NT2/D1 (cell line): ENCODE measurements around the gene DCBLD2.

Source experiments
- DNase-seq: peaks from one replicate; pipeline ENCODE4 v3.0.0-alpha.2; 2011; ENCODE audit warnings: low read depth, low spot score
- H3K27me3 ChIP-seq: 2 replicates; pipeline ENCODE4 v1.6.0; 2011; ENCODE audit warnings: mild to moderate bottlenecking; ENCODE audit not compliant: insufficient read length, insufficient read depth
- H3K36me3 ChIP-seq: 2 replicates; pipeline ENCODE4 v1.6.1; 2011; ENCODE audit warnings: mild to moderate bottlenecking, low read length, mixed read lengths; ENCODE audit not compliant: insufficient read depth, insufficient read length
- H3K4me1 ChIP-seq: 2 replicates; pipeline ENCODE4 v1.5.1; 2011; ENCODE audit not compliant: insufficient read depth, insufficient read length
- H3K4me3 ChIP-seq: 2 replicates; pipeline ENCODE4 v1.5.1; 2011; ENCODE audit warnings: low read depth; ENCODE audit not compliant: insufficient read length
- H3K9ac ChIP-seq: 2 replicates; pipeline ENCODE4 v1.6.0; 2011; ENCODE audit warnings: low read depth; ENCODE audit not compliant: insufficient read length
- H3K9me3 ChIP-seq: 2 replicates; pipeline ENCODE4 v1.5.1; 2011; ENCODE audit warnings: mild to moderate bottlenecking, low read length; ENCODE audit not compliant: insufficient read depth
- SUZ12 ChIP-seq: IDR thresholded peaks from 2 replicates; pipeline ENCODE4 v1.6.1; 2011; ENCODE audit not compliant: insufficient read length, insufficient read depth; ENCODE audit errors: extremely low read depth
- YY1 ChIP-seq: IDR thresholded peaks from 2 replicates; pipeline ENCODE4 v1.6.1; 2011; ENCODE audit not compliant: insufficient read length, insufficient read depth
- ZNF274 ChIP-seq: IDR thresholded peaks from 2 replicates; pipeline ENCODE4 v1.6.1; 2011; ENCODE audit warnings: mild to moderate bottlenecking, low read depth, low read length

DCBLD2 gene

GRCh38 chr3:98775459-98776139 is 125.9 kb downstream of the DCBLD2 start:
- H3K9ac ChIP-seq = no peak overlapping the region

GRCh38 chr3:98772022-98772421 is 129.5 kb downstream of the DCBLD2 start:
- Histone ChIP-seq H3K9ac (no peak overlapping the region), H3K9me3 (no peaks in the 10 kb centered on the region), H3K36me3 (peaks cover 3% of the 10 kb centered on the region), H3K4me1 (peaks cover 3% of the 10 kb centered on the region), H3K4me3 (no peak overlapping the region), H3K27me3 (no peaks in the 10 kb centered on the region)
- TF ChIP-seq YY1 = no peak
- TF ChIP-seq SUZ12 = no peak
- TF ChIP-seq ZNF274 = no peak
- no peak for DNase-seq

More at GRCh38 chr3:98775459-98776139, 125.9 kb downstream of the DCBLD2 start:
- no peak for DNase-seq
- peaks cover 3% of the 10 kb centered on the region for H3K36me3 ChIP-seq
- H3K27me3 ChIP-seq = no peaks in the 10 kb centered on the region
- H3K4me1 ChIP-seq = peaks cover under 1% of the 10 kb centered on the region
- no peak for TF ChIP-seq ZNF274
- no peak for TF ChIP-seq YY1
- no peak for TF ChIP-seq SUZ12
- H3K4me3 ChIP-seq = no peak overlapping the region
- H3K9me3 ChIP-seq = no peaks in the 10 kb centered on the region

DNA sequence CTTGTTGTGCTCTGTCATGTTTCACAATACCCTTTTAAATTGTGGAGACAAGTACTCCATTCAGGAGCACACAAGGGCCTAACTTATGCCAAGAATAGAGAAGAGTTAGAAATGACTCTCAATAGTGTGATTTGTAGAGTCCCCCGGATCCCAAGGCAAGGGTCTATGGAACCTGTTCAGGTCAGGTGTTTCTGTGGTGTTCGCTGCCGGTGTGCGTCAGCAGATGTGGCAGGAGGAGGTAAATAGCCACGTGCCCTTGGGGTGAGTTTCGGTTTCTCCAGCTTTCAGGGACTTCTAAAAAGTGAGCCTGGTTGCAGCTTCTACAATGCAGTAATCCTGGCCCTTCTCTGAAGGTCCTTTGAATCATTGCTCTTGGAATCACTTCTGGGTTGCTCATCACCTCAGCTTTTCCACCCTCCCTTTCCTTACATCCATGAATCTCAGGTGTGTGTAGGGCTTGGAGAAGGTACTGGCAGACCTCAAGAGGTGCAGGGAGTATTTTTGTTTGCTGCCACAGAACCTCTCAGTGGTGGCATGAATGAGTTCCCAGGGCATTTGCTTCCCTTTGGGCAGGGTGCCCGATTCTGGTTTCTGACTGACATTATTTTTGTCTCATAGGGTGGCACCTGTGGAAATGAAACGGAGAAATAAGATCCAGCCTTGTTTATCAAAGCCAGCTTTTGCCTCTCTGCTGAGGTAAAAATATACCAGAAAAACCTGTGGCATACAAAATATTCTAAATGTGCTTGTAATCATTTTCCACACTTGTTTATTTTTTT is 131.0 kb downstream of the DCBLD2 start:
- no peak overlapping the region for H3K4me3 ChIP-seq
- H3K9me3 ChIP-seq = no peaks in the 10 kb centered on the region
- H3K4me1 ChIP-seq = peaks cover 3% of the 10 kb centered on the region
- TF ChIP-seq ZNF274 = no peak
- no peak for TF ChIP-seq SUZ12
- no peak for TF ChIP-seq YY1
- no peak for DNase-seq
- H3K9ac ChIP-seq = no peak overlapping the region
- H3K27me3 ChIP-seq = no peaks in the 10 kb centered on the region
- H3K36me3 ChIP-seq = no peaks in the 10 kb centered on the region

- H3K4me3 ChIP-seq = no peak overlapping the region
- no peaks in the 10 kb centered on the region for H3K27me3 ChIP-seq
- DNase-seq = no peak
- no peak overlapping the region for H3K9ac ChIP-seq
- H3K4me1 ChIP-seq = peaks cover 3% of the 10 kb centered on the region
- no peaks in the 10 kb centered on the region for H3K9me3 ChIP-seq
- TF ChIP-seq YY1 (no peak), SUZ12 (no peak), ZNF274 (no peak)
- H3K36me3 ChIP-seq = no peaks in the 10 kb centered on the region
Measured at GRCh38 chr3:98769448-98769847, 132.0 kb downstream of the DCBLD2 start.

- H3K9ac ChIP-seq = no peak overlapping the region
- H3K4me3 ChIP-seq = no peak overlapping the region
- TF ChIP-seq SUZ12 (no peak), ZNF274 (no peak), YY1 (no peak)
- H3K9me3 ChIP-seq = no peaks in the 10 kb centered on the region
- H3K36me3 ChIP-seq = no peaks in the 10 kb centered on the region
- no peak for DNase-seq
- no peaks in the 10 kb centered on the region for H3K27me3 ChIP-seq
- peaks cover 3% of the 10 kb centered on the region for H3K4me1 ChIP-seq
Measured at GRCh38 chr3:98768961-98769360, 132.5 kb downstream of the DCBLD2 start.

- Histone ChIP-seq H3K4me3 (no peak overlapping the region), H3K9me3 (no peaks in the 10 kb centered on the region), H3K4me1 (peaks cover 3% of the 10 kb centered on the region), H3K9ac (no peak overlapping the region), H3K36me3 (no peaks in the 10 kb centered on the region), H3K27me3 (no peaks in the 10 kb centered on the region)
- TF ChIP-seq ZNF274 = no peak
- no peak for DNase-seq
Measured at GRCh38 chr3:98766924-98767323, 134.6 kb downstream of the DCBLD2 start.

GRCh38 chr3:98765721-98766120 is 135.8 kb downstream of the DCBLD2 start:
- no peak for DNase-seq
- H3K9ac ChIP-seq = no peak overlapping the region

More at GRCh38 chr3:98765721-98766120, 135.8 kb downstream of the DCBLD2 start:
- Histone ChIP-seq H3K36me3 (no peaks in the 10 kb centered on the region), H3K27me3 (no peaks in the 10 kb centered on the region), H3K9me3 (no peaks in the 10 kb centered on the region), H3K4me1 (peaks cover 3% of the 10 kb centered on the region), H3K4me3 (no peak overlapping the region)
- TF ChIP-seq SUZ12 (no peak), ZNF274 (no peak), YY1 (no peak)
